Measurements from ENCODE around the gene CNTN1.

Gene CNTN1

GRCh38 chr12:41120211-41120610, 428.0 kb downstream of the CNTN1 start:
- TF ChIP-seq CTCF (conservative IDR thresholded peaks at IDR 0.05; ENCODE audit: low read depth), result no peak
- POLR2A ChIA-PET (ENCODE audit: low non-redundant PET), result interaction anchor here (0.6 kb wide), 1 partner anchor 31 kb away, joined by 3 read pairs; no protein-coding TSS in a partner anchor
- CTCF ChIA-PET, result no interaction called here
- no peak overlapping the region for H3K27ac ChIP-seq
- no peak for DNase-seq (ENCODE audit: low spot score)

GRCh38 chr12:41121374-41121773, 429.1 kb downstream of the CNTN1 start:
- ChIA-PET POLR2A (ENCODE audit: low non-redundant PET) (no interaction called here), CTCF (no interaction called here)
- DNase-seq (ENCODE audit: low spot score), result no peak
- no peak for TF ChIP-seq CTCF (conservative IDR thresholded peaks at IDR 0.05; ENCODE audit: low read depth)
- no peak overlapping the region for H3K27ac ChIP-seq
